Measurements from ENCODE around the gene HSPA8.
"Not testable (repeated sequence)": the region's sequence is repeated elsewhere in the genome, so short reads cannot be mapped to it uniquely, and the experiment has no call there.

DNA sequence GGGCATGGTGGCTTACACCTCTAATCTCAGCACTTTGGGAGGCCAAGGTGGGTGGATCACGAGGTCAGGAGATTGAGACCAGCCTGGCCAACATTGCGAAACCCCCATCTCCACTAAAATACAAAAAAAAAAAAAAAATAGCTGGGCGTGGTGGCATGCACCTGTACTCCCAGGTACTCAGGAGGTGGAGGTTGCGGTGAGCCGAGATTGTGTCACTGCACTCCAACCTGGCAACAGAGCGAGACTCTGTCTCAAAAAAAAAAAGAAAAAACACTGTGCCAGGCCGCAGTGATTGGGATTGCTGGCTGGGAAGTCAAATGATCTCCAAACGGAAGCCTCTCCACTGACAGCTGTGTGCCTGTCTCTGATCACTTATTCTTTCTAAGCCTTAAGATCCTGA lies 28.2 kb upstream of the HSPA8 start:
- TF ChIP-seq NR2C2 (CRISPR knock-in tag; IDR thresholded peaks at IDR 0.05); NFE2L1 (CRISPR knock-in tag; IDR thresholded peaks at IDR 0.05); JUN (CRISPR knock-in tag; IDR thresholded peaks at IDR 0.05); HMGA2 (CRISPR knock-in tag; IDR thresholded peaks at IDR 0.05); TEAD1 (CRISPR knock-in tag; IDR thresholded peaks at IDR 0.05); ZNF317 (CRISPR knock-in tag; IDR thresholded peaks at IDR 0.05; ENCODE audit: borderline replicate concordance, low read depth); ZBTB21 (CRISPR knock-in tag; IDR thresholded peaks at IDR 0.05; ENCODE audit: borderline replicate concordance); GABPB1 (CRISPR knock-in tag; IDR thresholded peaks at IDR 0.05): not testable (repeated sequence)
- TF ChIP-seq, protein P1, sequence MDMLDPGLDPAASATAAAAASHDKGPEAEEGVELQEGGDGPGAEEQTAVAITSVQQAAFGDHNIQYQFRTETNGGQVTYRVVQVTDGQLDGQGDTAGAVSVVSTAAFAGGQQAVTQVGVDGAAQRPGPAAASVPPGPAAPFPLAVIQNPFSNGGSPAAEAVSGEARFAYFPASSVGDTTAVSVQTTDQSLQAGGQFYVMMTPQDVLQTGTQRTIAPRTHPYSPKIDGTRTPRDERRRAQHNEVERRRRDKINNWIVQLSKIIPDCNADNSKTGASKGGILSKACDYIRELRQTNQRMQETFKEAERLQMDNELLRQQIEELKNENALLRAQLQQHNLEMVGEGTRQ (CRISPR knock-in tag; IDR thresholded peaks at IDR 0.05) = not testable (repeated sequence)
- TF ChIP-seq, protein P2, sequence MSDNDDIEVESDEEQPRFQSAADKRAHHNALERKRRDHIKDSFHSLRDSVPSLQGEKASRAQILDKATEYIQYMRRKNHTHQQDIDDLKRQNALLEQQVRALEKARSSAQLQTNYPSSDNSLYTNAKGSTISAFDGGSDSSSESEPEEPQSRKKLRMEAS (CRISPR knock-in tag; IDR thresholded peaks at IDR 0.05) = not testable (repeated sequence)
- TF ChIP-seq, protein P3, sequence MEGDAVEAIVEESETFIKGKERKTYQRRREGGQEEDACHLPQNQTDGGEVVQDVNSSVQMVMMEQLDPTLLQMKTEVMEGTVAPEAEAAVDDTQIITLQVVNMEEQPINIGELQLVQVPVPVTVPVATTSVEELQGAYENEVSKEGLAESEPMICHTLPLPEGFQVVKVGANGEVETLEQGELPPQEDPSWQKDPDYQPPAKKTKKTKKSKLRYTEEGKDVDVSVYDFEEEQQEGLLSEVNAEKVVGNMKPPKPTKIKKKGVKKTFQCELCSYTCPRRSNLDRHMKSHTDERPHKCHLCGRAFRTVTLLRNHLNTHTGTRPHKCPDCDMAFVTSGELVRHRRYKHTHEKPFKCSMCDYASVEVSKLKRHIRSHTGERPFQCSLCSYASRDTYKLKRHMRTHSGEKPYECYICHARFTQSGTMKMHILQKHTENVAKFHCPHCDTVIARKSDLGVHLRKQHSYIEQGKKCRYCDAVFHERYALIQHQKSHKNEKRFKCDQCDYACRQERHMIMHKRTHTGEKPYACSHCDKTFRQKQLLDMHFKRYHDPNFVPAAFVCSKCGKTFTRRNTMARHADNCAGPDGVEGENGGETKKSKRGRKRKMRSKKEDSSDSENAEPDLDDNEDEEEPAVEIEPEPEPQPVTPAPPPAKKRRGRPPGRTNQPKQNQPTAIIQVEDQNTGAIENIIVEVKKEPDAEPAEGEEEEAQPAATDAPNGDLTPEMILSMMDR (IDR thresholded peaks at IDR 0.05) = not testable (repeated sequence)
- TF ChIP-seq, protein P4, sequence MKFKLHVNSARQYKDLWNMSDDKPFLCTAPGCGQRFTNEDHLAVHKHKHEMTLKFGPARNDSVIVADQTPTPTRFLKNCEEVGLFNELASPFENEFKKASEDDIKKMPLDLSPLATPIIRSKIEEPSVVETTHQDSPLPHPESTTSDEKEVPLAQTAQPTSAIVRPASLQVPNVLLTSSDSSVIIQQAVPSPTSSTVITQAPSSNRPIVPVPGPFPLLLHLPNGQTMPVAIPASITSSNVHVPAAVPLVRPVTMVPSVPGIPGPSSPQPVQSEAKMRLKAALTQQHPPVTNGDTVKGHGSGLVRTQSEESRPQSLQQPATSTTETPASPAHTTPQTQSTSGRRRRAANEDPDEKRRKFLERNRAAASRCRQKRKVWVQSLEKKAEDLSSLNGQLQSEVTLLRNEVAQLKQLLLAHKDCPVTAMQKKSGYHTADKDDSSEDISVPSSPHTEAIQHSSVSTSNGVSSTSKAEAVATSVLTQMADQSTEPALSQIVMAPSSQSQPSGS (CRISPR knock-in tag; IDR thresholded peaks at IDR 0.05; ENCODE audit: borderline replicate concordance, low read depth) = not testable (repeated sequence)
- TF ChIP-seq, protein P5, sequence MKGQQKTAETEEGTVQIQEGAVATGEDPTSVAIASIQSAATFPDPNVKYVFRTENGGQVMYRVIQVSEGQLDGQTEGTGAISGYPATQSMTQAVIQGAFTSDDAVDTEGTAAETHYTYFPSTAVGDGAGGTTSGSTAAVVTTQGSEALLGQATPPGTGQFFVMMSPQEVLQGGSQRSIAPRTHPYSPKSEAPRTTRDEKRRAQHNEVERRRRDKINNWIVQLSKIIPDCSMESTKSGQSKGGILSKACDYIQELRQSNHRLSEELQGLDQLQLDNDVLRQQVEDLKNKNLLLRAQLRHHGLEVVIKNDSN (CRISPR knock-in tag; IDR thresholded peaks at IDR 0.05) = not testable (repeated sequence)
- TF ChIP-seq, protein P6, sequence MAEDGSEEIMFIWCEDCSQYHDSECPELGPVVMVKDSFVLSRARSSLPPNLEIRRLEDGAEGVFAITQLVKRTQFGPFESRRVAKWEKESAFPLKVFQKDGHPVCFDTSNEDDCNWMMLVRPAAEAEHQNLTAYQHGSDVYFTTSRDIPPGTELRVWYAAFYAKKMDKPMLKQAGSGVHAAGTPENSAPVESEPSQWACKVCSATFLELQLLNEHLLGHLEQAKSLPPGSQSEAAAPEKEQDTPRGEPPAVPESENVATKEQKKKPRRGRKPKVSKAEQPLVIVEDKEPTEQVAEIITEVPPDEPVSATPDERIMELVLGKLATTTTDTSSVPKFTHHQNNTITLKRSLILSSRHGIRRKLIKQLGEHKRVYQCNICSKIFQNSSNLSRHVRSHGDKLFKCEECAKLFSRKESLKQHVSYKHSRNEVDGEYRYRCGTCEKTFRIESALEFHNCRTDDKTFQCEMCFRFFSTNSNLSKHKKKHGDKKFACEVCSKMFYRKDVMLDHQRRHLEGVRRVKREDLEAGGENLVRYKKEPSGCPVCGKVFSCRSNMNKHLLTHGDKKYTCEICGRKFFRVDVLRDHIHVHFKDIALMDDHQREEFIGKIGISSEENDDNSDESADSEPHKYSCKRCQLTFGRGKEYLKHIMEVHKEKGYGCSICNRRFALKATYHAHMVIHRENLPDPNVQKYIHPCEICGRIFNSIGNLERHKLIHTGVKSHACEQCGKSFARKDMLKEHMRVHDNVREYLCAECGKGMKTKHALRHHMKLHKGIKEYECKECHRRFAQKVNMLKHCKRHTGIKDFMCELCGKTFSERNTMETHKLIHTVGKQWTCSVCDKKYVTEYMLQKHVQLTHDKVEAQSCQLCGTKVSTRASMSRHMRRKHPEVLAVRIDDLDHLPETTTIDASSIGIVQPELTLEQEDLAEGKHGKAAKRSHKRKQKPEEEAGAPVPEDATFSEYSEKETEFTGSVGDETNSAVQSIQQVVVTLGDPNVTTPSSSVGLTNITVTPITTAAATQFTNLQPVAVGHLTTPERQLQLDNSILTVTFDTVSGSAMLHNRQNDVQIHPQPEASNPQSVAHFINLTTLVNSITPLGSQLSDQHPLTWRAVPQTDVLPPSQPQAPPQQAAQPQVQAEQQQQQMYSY (CRISPR knock-in tag; IDR thresholded peaks at IDR 0.05) = not testable (repeated sequence)

Data from WTC11 (cell line).